MV-4-11 (cell line): Measurements from ENCODE around the gene ZCWPW1.
"Not testable (repeated sequence)": the region's sequence is repeated elsewhere in the genome, so short reads cannot be mapped to it uniquely, and the experiment has no call there.

Source experiments
- DNase-seq: peaks from one replicate; lab custom pipeline; 2025; lab: John Stamatoyannopoulos, UW

ZCWPW1 gene

GRCh38 chr7:100453854-100454253 lies 25.4 kb upstream of the ZCWPW1 start:
- not testable (repeated sequence) for DNase-seq

GRCh38 chr7:100452513-100452912 lies 24.0 kb upstream of the ZCWPW1 start:
- no peak for DNase-seq

- no peak for DNase-seq
These were observed 20.8 kb upstream of the ZCWPW1 start for GRCh38 chr7:100449190-100449795.

GRCh38 chr7:100447363-100447762 lies 18.9 kb upstream of the ZCWPW1 start:
- not testable (repeated sequence) for DNase-seq

GRCh38 chr7:100446040-100446439 lies 17.5 kb upstream of the ZCWPW1 start:
- no peak for DNase-seq

- peak; percentile 70 for DNase-seq
These were observed 16.1 kb upstream of the ZCWPW1 start for GRCh38 chr7:100444311-100445278.

- no peak for DNase-seq
These were observed 14.8 kb upstream of the ZCWPW1 start for GRCh38 chr7:100443096-100443840.

- no peak for DNase-seq
These were observed 13.4 kb upstream of the ZCWPW1 start for GRCh38 chr7:100441641-100442535.

GRCh38 chr7:100439244-100439643 lies 10.7 kb upstream of the ZCWPW1 start:
- not testable (repeated sequence) for DNase-seq

GRCh38 chr7:100438731-100439130 lies 10.2 kb upstream of the ZCWPW1 start:
- not testable (repeated sequence) for DNase-seq

GRCh38 chr7:100438172-100438571 lies 9.7 kb upstream of the ZCWPW1 start:
- no peak for DNase-seq

GRCh38 chr7:100437150-100438100 lies 8.9 kb upstream of the ZCWPW1 start:
- DNase-seq, result no peak

GRCh38 chr7:100435401-100436304 lies 7.2 kb upstream of the ZCWPW1 start:
- DNase-seq, result peak; percentile 13

- DNase-seq, result no peak
These were observed 6.0 kb upstream of the ZCWPW1 start for GRCh38 chr7:100434297-100435144.

GRCh38 chr7:100433592-100434296 lies 5.2 kb upstream of the ZCWPW1 start:
- no peak for DNase-seq

GRCh38 chr7:100433276-100433591 lies 4.7 kb upstream of the ZCWPW1 start:
- DNase-seq, result no peak

- no peak for DNase-seq
These were observed 4.2 kb upstream of the ZCWPW1 start for GRCh38 chr7:100432621-100433275.
